HG02763 (cell line): ENCODE data around the gene TMEM186.
"Not testable (repeated sequence)": the region's sequence is repeated elsewhere in the genome, so short reads cannot be mapped to it uniquely, and the experiment has no call there.

Source experiments
- ATAC-seq: cut with Tn5 transposase; IDR thresholded peaks from one replicate; pipeline ENCODE4 v1.9.1; 2021; ENCODE audit warnings: mild to moderate bottlenecking, moderate library complexity; ENCODE audit not compliant: unreplicated experiment

TMEM186 gene

GRCh38 chr16:8775359-8775758 is 22.1 kb downstream of the TMEM186 start:
- ATAC-seq, result no peak

- ATAC-seq, result no peak
These were observed 23.2 kb downstream of the TMEM186 start for GRCh38 chr16:8774208-8774607.

GRCh38 chr16:8773537-8773936 is 23.9 kb downstream of the TMEM186 start:
- ATAC-seq, result no peak

GRCh38 chr16:8768692-8769091 is 28.7 kb downstream of the TMEM186 start:
- ATAC-seq, result no peak

GRCh38 chr16:8768283-8768682 is 29.2 kb downstream of the TMEM186 start:
- no peak for ATAC-seq

GRCh38 chr16:8767176-8767575 is 30.3 kb downstream of the TMEM186 start:
- no peak for ATAC-seq

GRCh38 chr16:8764525-8765250 is 32.8 kb downstream of the TMEM186 start:
- no peak for ATAC-seq

GRCh38 chr16:8763899-8764298 is 33.5 kb downstream of the TMEM186 start:
- no peak for ATAC-seq

- ATAC-seq, result no peak
These were observed 34.4 kb downstream of the TMEM186 start for GRCh38 chr16:8763083-8763482.

- no peak for ATAC-seq
These were observed 35.2 kb downstream of the TMEM186 start for GRCh38 chr16:8762254-8762653.

- ATAC-seq, result no peak
These were observed 36.4 kb downstream of the TMEM186 start for GRCh38 chr16:8761078-8761477.

- no peak for ATAC-seq
These were observed 37.4 kb downstream of the TMEM186 start for GRCh38 chr16:8760021-8760420.

GRCh38 chr16:8758022-8758421 is 39.4 kb downstream of the TMEM186 start:
- no peak for ATAC-seq

GRCh38 chr16:8756755-8757154 is 40.7 kb downstream of the TMEM186 start:
- no peak for ATAC-seq

GRCh38 chr16:8753416-8754054 is 43.9 kb downstream of the TMEM186 start:
- no peak for ATAC-seq

- no peak for ATAC-seq
These were observed 44.7 kb downstream of the TMEM186 start for GRCh38 chr16:8752706-8753105.

- ATAC-seq, result no peak
These were observed 45.7 kb downstream of the TMEM186 start for GRCh38 chr16:8751481-8752311.

GRCh38 chr16:8748944-8749343 is 48.5 kb downstream of the TMEM186 start:
- ATAC-seq, result not testable (repeated sequence)
